ENCODE data around the gene CYSTM1. TPM values are rescaled to one million over a fixed set of nuclear protein-coding genes. Genes with fewer than 3 reads are reported as not detected.

Gene CYSTM1
- total RNA-seq, 2 donors from 2014 or later, result 37.0 to 51.7 TPM

GRCh38 chr5:140159014-140159927 is 15.7 kb upstream of the CYSTM1 start:
- intact Hi-C loops (cut with DNase I), result loop anchor here (5.0 kb wide), 2 partner anchors 52 to 372 kb away; no protein-coding TSS in a partner anchor
- 74% methylated on average over 7 of the region's 7 CpGs for WGBS

GRCh38 chr5:140162275-140162674 is 12.7 kb upstream of the CYSTM1 start:
- no peak for DNase-seq (ENCODE audit: low spot score)
- intact Hi-C loops (cut with DNase I), result no loop called here
- no peaks in the 10 kb centered on the region for H3K9me3 ChIP-seq
- no peak overlapping the region for H3K4me3 ChIP-seq
- no peak overlapping the region for H3K27ac ChIP-seq
- H3K4me1 ChIP-seq (replicated peaks), result no peaks in the 10 kb centered on the region
- 92% methylated on average over 5 of the region's 5 CpGs for WGBS
- TF ChIP-seq POLR2A (IDR thresholded peaks at IDR 0.05), result no peak
- no peak for TF ChIP-seq POLR2AphosphoS5 (IDR thresholded peaks at IDR 0.05)
- TF ChIP-seq, protein P1, sequence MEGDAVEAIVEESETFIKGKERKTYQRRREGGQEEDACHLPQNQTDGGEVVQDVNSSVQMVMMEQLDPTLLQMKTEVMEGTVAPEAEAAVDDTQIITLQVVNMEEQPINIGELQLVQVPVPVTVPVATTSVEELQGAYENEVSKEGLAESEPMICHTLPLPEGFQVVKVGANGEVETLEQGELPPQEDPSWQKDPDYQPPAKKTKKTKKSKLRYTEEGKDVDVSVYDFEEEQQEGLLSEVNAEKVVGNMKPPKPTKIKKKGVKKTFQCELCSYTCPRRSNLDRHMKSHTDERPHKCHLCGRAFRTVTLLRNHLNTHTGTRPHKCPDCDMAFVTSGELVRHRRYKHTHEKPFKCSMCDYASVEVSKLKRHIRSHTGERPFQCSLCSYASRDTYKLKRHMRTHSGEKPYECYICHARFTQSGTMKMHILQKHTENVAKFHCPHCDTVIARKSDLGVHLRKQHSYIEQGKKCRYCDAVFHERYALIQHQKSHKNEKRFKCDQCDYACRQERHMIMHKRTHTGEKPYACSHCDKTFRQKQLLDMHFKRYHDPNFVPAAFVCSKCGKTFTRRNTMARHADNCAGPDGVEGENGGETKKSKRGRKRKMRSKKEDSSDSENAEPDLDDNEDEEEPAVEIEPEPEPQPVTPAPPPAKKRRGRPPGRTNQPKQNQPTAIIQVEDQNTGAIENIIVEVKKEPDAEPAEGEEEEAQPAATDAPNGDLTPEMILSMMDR (IDR thresholded peaks at IDR 0.05), result no peak
- H3K27me3 ChIP-seq (replicated peaks; ENCODE audit: insufficient read depth), result no peaks in the 10 kb centered on the region
- H3K36me3 ChIP-seq, result no peaks in the 10 kb centered on the region

More at GRCh38 chr5:140159014-140159927, 15.7 kb upstream of the CYSTM1 start:
- Histone ChIP-seq H3K27me3 (replicated peaks; ENCODE audit: insufficient read depth) (no peaks in the 10 kb centered on the region), H3K27ac (no peak overlapping the region), H3K36me3 (no peaks in the 10 kb centered on the region), H3K9me3 (no peaks in the 10 kb centered on the region), H3K4me3 (no peak overlapping the region), H3K4me1 (replicated peaks) (no peaks in the 10 kb centered on the region)
- no peak for TF ChIP-seq POLR2A (IDR thresholded peaks at IDR 0.05)
- TF ChIP-seq, protein P1 (IDR thresholded peaks at IDR 0.05), result no peak
- TF ChIP-seq POLR2AphosphoS5 (IDR thresholded peaks at IDR 0.05), result no peak
- DNase-seq (ENCODE audit: low spot score), result no peak

GRCh38 chr5:140162781-140163180 is 12.2 kb upstream of the CYSTM1 start:
- TF ChIP-seq POLR2AphosphoS5 (IDR thresholded peaks at IDR 0.05) (no peak), POLR2A (IDR thresholded peaks at IDR 0.05) (no peak)
- TF ChIP-seq, protein P1 (IDR thresholded peaks at IDR 0.05), result no peak
- no peaks in the 10 kb centered on the region for H3K27me3 ChIP-seq (replicated peaks; ENCODE audit: insufficient read depth)
- intact Hi-C loops (cut with DNase I), result no loop called here
- DNase-seq (ENCODE audit: low spot score), result no peak
- H3K4me1 ChIP-seq (replicated peaks), result no peaks in the 10 kb centered on the region
- H3K4me3 ChIP-seq, result no peak overlapping the region
- H3K27ac ChIP-seq, result no peak overlapping the region
- H3K9me3 ChIP-seq, result no peaks in the 10 kb centered on the region
- H3K36me3 ChIP-seq, result no peaks in the 10 kb centered on the region
- WGBS, result 69% methylated on average over 5 of the region's 5 CpGs

- H3K27ac ChIP-seq, result no peak overlapping the region
- intact Hi-C loops (cut with DNase I), result no loop called here
- no peaks in the 10 kb centered on the region for H3K4me1 ChIP-seq (replicated peaks)
- no peak overlapping the region for H3K4me3 ChIP-seq
- TF ChIP-seq, protein P1 (IDR thresholded peaks at IDR 0.05), result no peak
- TF ChIP-seq POLR2AphosphoS5 (IDR thresholded peaks at IDR 0.05) (no peak), POLR2A (IDR thresholded peaks at IDR 0.05) (no peak)
- DNase-seq (ENCODE audit: low spot score), result no peak
- H3K36me3 ChIP-seq, result no peaks in the 10 kb centered on the region
- no peaks in the 10 kb centered on the region for H3K27me3 ChIP-seq (replicated peaks; ENCODE audit: insufficient read depth)
- no peaks in the 10 kb centered on the region for H3K9me3 ChIP-seq
- WGBS, result 65% methylated on average over 5 of the region's 5 CpGs
Measured at GRCh38 chr5:140165101-140165922, 9.7 kb upstream of the CYSTM1 start.
